Testis (tissue), 2 donors: ENCODE results near the gene ZC3H7A.

Experiments
- POLR2A ChIP-seq: fragments of 450-650 bp; IDR thresholded peaks from one replicate; pipeline ENCODE4 v1.6.1; 2017; ENCODE audit warnings: antibody characterized with exemption, mild to moderate bottlenecking, moderate library complexity
- TF ChIP-seq, protein P1 (sequence below), 3 experiments: fragments of 450-650 bp in 2 of 3; fragments of 200-600 bp in 1 of 3; sonication (generic) in 1 of 3; IDR thresholded peaks; one replicate each; pipeline ENCODE4 v1.5.1; 2016 to 2019; ENCODE audit warnings: antibody characterized with exemption in 3 of 3, mild to moderate bottlenecking in 2 of 3, moderate library complexity in 1 of 3

DNA sequence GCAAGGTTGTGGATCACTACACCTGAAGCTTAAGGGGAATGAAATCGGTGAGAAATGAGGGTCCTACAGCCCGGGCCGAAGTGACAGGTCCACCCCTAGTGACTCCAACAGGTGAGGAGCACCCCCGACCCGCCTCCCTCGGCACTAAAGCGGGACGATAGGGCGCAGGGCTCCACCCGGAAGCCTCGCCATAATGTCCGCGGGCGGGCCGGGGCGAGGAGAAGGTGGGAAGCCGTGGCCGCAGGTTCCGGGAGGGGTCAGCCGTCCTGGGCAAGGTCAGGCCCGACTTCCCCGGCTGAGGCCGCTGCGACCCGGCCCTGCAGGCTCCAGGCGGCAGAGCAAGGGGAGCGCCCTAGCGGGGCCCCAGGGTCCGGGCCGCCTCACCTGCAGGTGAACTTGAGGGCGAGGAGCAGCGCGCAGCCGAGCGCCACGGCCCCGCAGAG is 54.9 kb downstream of the ZC3H7A start:
- TF ChIP-seq, protein P1, sequence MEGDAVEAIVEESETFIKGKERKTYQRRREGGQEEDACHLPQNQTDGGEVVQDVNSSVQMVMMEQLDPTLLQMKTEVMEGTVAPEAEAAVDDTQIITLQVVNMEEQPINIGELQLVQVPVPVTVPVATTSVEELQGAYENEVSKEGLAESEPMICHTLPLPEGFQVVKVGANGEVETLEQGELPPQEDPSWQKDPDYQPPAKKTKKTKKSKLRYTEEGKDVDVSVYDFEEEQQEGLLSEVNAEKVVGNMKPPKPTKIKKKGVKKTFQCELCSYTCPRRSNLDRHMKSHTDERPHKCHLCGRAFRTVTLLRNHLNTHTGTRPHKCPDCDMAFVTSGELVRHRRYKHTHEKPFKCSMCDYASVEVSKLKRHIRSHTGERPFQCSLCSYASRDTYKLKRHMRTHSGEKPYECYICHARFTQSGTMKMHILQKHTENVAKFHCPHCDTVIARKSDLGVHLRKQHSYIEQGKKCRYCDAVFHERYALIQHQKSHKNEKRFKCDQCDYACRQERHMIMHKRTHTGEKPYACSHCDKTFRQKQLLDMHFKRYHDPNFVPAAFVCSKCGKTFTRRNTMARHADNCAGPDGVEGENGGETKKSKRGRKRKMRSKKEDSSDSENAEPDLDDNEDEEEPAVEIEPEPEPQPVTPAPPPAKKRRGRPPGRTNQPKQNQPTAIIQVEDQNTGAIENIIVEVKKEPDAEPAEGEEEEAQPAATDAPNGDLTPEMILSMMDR (IDR thresholded peaks at IDR 0.05): no peak
- no peak for TF ChIP-seq POLR2A
